ENCODE results near the gene SLC5A10.
"Not testable (repeated sequence)": the region's sequence is repeated elsewhere in the genome, so short reads cannot be mapped to it uniquely, and the experiment has no call there.

The SLC5A10 gene

GRCh38 chr17:19021011-19021621 lies 69.2 kb downstream of the SLC5A10 start:
- DNase-seq, result not testable (repeated sequence)

GRCh38 chr17:19021622-19022083 lies 69.7 kb downstream of the SLC5A10 start:
- peak; percentile 43 to 44 for DNase-seq

- DNase-seq, result no peak
Measured at GRCh38 chr17:19022128-19022527, 70.2 kb downstream of the SLC5A10 start.

- no peak for DNase-seq
Measured at GRCh38 chr17:19022747-19023146, 70.8 kb downstream of the SLC5A10 start.

DNA sequence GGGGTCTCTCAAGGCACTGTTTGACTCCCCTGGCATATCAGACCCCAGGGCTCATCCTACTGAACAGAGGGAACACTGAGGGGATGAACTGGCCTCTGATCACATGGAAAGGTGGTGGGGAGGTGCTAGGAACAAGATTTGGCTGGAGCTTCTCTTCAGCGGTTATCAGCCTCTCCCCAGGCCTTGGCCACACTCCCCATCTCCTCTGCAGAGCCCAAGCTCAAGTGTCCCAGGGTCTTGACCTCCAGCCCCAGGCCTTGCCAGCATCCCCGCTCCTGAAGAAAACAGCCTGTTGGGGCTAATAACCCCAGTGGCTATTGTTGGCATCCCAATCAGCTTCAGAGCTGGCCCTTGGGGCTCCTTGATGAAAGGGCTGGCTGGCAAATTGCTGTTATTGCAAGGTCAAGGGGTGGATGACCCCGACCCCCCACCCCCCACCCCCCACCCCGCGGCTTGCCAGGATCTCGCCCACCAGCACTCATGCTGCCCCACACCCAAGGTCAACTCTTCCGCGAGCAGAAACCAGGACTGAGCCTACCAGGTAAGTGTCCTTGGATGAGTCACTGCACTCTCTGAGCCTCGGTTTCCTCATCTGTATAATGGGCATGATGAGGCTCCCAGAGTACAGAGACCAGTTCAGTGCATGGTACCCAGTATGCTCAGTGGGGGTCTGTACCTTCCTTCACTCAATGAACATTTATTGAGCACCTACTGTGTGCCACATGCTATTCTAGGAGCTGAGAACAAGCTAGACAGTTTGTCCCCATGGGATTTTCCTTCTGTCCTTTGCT lies 71.4 kb downstream of the SLC5A10 start:
- DNase-seq, result no peak

- no peak for DNase-seq
Measured at GRCh38 chr17:19024101-19025078, 72.4 kb downstream of the SLC5A10 start.

DNA sequence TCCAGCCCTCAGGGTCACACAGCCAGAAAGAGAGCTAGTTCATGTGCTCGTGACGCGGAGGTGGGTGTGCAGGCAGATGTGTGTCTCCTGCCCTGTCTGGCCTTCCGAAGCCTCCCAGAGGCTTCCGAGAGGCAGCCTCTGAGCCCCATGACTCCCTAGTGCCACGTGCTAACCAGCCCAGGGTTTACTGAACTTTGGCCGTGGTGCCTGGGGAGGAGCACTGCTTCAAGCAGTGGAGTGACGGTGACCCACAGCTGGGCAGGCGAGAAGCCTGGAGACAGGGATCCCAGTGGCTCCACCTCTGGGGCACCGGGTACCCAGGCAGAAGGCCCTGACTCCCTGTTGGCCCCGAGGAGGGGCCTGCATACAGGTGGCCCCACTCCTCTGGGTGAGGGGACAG lies 76.7 kb downstream of the SLC5A10 start:
- DNase-seq, result not testable (repeated sequence)

DNA sequence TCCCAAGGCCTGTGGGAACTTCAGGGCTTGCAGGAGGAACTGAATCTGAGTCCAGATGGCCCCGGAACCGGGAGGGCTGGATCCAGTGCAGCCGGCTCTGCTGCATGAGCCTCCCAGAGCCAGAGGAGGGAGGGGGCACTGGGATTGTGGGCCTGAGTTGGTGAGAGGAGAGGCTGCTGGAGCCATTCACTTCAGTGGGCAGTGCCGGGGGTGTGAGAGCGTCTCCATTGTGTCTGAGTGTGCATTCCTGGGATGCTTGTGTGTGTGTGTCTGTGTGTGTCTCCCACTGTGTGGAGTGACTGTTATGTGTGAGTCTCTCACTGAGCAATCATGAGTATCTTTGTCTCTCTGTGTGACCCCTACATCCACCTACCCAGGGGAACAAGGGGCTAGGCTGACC lies 77.8 kb downstream of the SLC5A10 start:
- DNase-seq, result not testable (repeated sequence)

GRCh38 chr17:19030771-19031449 lies 78.9 kb downstream of the SLC5A10 start:
- not testable (repeated sequence) for DNase-seq

DNA sequence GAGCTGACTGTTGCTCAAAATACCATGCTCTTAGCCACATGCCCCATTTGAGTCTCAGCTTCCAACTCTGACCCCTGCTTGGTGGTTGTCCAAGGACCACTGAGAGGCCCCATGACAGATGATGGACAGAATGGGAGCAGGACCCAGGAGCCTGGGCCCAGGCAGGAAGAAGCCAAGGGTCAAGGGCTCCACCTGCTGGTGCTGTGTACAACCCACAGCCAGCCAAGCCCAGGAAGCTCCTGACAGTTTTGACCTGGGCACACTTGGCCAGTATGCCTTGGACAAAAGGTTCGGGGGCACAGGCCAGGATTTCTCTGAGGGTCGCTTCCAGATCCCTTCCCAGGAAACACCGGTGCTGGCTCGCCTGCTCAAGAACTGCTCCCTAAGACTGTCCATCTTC lies 79.8 kb downstream of the SLC5A10 start:
- DNase-seq, result peak; percentile 46 to 60

- DNase-seq, result not testable (repeated sequence)
Measured at GRCh38 chr17:19032377-19032988, 80.5 kb downstream of the SLC5A10 start.

DNA sequence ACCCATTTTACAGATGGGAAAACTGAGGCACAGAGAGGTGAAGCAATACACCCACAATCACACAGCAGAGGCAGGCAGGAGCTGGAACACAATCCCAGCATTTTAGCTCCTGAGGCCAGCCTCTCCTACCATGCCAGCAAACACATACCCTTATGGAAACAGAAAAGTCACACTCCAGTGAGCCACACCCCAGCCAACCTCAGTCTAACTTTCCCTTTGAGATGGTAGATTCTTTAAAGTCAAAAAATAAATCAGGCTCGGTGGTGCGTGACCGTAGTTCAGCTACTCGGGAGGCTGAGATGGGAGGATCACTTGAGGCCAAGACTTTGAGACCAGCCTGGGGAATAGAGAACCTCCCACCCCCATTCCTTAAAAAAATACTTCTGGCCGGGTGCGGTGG lies 84.2 kb downstream of the SLC5A10 start:
- not testable (repeated sequence) for DNase-seq

- not testable (repeated sequence) for DNase-seq
Measured at GRCh38 chr17:19037547-19037946, 85.6 kb downstream of the SLC5A10 start.

- DNase-seq, result not testable (repeated sequence)
Measured at GRCh38 chr17:19038007-19038406, 86.0 kb downstream of the SLC5A10 start.

- not testable (repeated sequence) for DNase-seq
Measured at GRCh38 chr17:19038730-19039129, 86.8 kb downstream of the SLC5A10 start.

- DNase-seq, result not testable (repeated sequence)
Measured at GRCh38 chr17:19040350-19040749, 88.4 kb downstream of the SLC5A10 start.

DNA sequence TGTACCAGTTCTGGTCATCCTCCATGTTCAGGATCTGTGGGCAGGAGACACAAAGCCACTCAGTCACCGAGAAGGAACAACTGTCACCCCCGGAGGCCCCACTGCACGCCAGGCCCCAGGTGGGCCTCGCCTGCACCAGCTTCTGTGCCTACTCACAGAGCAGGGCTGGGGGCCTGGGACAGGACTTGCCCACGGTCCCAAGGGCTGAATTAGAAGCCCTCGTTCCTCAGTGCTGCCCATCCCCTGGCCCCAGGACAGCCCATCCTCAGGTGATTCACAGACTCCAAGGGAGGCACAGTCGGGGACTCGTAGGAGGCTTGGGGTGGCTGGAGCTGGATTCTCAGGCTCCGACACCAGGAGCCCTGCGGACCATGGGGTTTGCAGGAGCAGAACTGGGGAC lies 89.9 kb downstream of the SLC5A10 start:
- DNase-seq, result not testable (repeated sequence)

DNA sequence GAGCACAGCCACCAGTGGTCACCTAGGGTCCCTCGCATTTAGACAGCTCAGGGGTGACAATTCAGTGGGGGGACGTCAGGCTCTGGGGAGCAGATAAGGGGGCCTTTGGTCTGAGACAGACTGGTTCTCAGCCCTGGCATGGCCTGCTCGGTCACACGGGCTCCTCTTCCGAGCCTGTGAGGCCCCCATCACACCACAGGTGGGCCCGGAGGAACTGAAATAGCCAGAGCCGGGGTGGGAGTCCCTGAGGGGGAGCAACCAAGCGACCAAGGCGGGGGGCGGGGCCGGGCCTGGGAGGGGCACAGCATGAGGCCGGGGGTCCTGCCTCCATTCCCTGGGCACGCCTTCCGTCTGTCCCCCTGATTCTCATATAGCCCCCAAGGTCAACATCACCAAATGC lies 90.4 kb downstream of the SLC5A10 start:
- DNase-seq, result not testable (repeated sequence)

DNA sequence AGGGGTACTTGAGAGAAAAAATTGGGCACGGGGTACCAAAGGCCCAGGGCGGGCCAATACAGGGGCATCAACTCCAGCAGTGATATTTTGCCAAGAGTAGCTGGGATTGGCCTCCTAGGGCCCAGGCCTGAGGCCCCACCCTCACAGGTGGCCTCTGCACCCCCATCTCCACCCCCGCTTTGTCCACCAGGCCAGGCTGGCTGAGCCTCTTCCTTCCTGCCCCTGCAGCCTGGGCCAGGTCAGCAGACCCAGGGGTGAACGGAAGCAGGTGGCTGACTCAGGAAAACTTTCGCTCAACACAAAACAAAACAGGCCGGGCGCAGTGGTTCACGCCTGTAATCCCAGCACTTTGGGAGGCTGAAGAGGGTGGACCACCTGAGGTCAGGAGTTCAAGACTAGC lies 91.1 kb downstream of the SLC5A10 start:
- DNase-seq, result not testable (repeated sequence)

GRCh38 chr17:19044643-19045042 lies 92.7 kb downstream of the SLC5A10 start:
- not testable (repeated sequence) for DNase-seq

DNA sequence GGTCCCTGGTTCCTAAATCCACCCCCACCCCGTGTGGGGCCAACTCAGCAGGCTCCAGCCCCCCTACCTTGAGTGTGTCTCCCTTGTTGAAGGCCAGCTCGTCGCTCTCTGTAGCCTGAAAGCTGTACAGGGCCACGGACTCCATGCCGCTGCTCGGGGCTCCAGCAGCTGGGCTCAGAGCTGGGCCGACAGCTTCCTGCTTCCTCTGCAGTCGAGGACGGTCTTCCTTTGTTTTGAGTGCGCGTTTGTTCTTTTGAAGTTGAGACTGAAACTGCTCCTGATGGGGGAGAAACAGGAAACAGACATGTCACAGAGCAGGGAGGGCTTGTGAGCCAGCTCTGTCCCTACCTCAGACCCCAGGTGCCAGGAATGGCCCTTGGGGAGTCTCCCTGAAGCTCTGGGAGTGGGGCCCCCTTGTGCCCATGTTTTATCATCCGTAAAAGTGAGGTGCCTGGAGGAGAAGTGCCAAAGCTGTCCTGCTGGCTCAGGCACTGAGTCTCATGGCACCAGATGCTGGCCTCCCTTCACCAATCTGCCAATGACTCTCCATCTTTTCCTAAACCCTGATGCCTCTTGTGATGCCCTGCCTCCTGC lies 94.9 kb downstream of the SLC5A10 start, which contains the start of gene GRAP:
GRAP (minus strand) TSS at position 176 of the 594 bp plus-strand sequence; CDS start at position 145, 31 bp downstream.
- DNase-seq, result not testable (repeated sequence)

Data from CD4-positive, alpha-beta T cell treated with Interleukin-1 beta for 1 hour (primary cell).